ENCODE measurements around the gene CXorf58. TPM values are rescaled to one million over a fixed set of nuclear protein-coding genes. Genes with fewer than 3 reads are reported as not detected.

CXorf58 gene
- total and polyA plus RNA-seq, 9 of the 15 experiments (the other 6 are each of a cell fraction or from before 2014, with no cell fraction given) = 0.10 to 0.27 (median 0.16) TPM; not detected in 3

- Histone ChIP-seq H3K4me2 (ENCODE audit: insufficient read depth, low read length) (no peak overlapping the region), H3K4me1 (replicated peaks in 1 of 2; ENCODE audit: control insufficient read depth in 2 of 2, insufficient read depth in 2 of 2, low read length in 2 of 2) (peaks cover 0 to 1% of the 10 kb centered on the region in 2 experiments; a peak in 2 of 5 replicates)
- 6% methylated on average over 1 of the region's 1 CpG for WGBS (ENCODE audit: insufficient coverage, low coverage, missing lambda C conversion rate)
Observed at GRCh38 chrX:23944234-23944633, 36.4 kb downstream of the CXorf58 start.

More at GRCh38 chrX:23944234-23944633, 36.4 kb downstream of the CXorf58 start:
- Histone ChIP-seq H3K79me2 (ENCODE audit: control insufficient read depth, insufficient read depth, low read length) (no peaks in the 10 kb centered on the region), H3K27ac (ENCODE audit: extremely low read depth, low read depth, low read length) (no peak overlapping the region), H3K27me3 (ENCODE audit: control insufficient read depth in 2 of 2, insufficient read depth in 2 of 2, low read length in 2 of 2) (no peaks in the 10 kb centered on the region), H3K36me3 (ENCODE audit: control insufficient read depth, insufficient read depth, low read length) (no peaks in the 10 kb centered on the region), H2AFZ (ENCODE audit: low read depth, low read length) (no peak overlapping the region), H3K9me1 (ENCODE audit: control insufficient read depth, insufficient read depth, low read length) (no peaks in the 10 kb centered on the region), H3K9me3 (replicated peaks; ENCODE audit: control insufficient read depth, insufficient read depth, low read depth, low read length) (no peaks in the 10 kb centered on the region), H3K9ac (ENCODE audit: insufficient read depth in 1 of 2, low read depth in 2 of 2, low read length in 2 of 2) (no peak overlapping the region), H4K20me1 (replicated peaks; ENCODE audit: control insufficient read depth, insufficient read depth, low read length) (no peaks in the 10 kb centered on the region), H3K4me3 (no peak overlapping the region)
- no peak for DNase-seq (ENCODE audit: extremely low read depth in 1 of 4, low spot score in 3 of 4)
- CTCF ChIA-PET (ENCODE audit: low intra/inter-chr PET ratio) = no interaction called here
- FAIRE-seq = no peak
- intact Hi-C loops (cut with micrococcal nuclease) (no loop called here), in situ Hi-C loops (cut with MboI) (no loop called here)
- no peak for ATAC-seq
- POLR2A ChIA-PET = interaction anchor here (0.6 kb wide), 1 partner anchor 932 kb away, joined by 3 read pairs; no protein-coding TSS in a partner anchor
- no TSS peak for BruUV-seq (replicated peaks)
- no peak for TF ChIP-seq USF2 (CRISPR knock-in tag; IDR thresholded peaks at IDR 0.05)
- TF ChIP-seq ZNF586 (CRISPR knock-in tag; conservative IDR thresholded peaks at IDR 0.05) = no peak
- no peak for TF ChIP-seq RNF219 (CRISPR knock-in tag; IDR thresholded peaks at IDR 0.05)
- no peak for TF ChIP-seq SMAD4 (CRISPR knock-in tag; conservative IDR thresholded peaks at IDR 0.05)
- no peak for TF ChIP-seq SMAD1 (IDR thresholded peaks at IDR 0.05; ENCODE audit: low read depth, low read length, partially characterized antibody)
- no peak for TF ChIP-seq HMBOX1 (IDR thresholded peaks at IDR 0.05)
- TF ChIP-seq MITF (IDR thresholded peaks at IDR 0.05) = no peak
- no peak for TF ChIP-seq L3MBTL2 (IDR thresholded peaks at IDR 0.05)
- TF ChIP-seq ATF1 (CRISPR knock-in tag; IDR thresholded peaks at IDR 0.05) = no peak
- TF ChIP-seq ATF1 (tag; IDR thresholded peaks at IDR 0.05) = no peak
- TF ChIP-seq ZNF197 (CRISPR knock-in tag; IDR thresholded peaks at IDR 0.05; ENCODE audit: low read depth) = no peak
- no peak for TF ChIP-seq TAF7 (tag; IDR thresholded peaks at IDR 0.05)
- no peak for TF ChIP-seq SNIP1 (IDR thresholded peaks at IDR 0.05; ENCODE audit: low read depth)
- TF ChIP-seq RBBP5 (IDR thresholded peaks at IDR 0.05; ENCODE audit: borderline replicate concordance, insufficient read depth, low read length, poor library complexity, severe bottlenecking) = no peak
- TF ChIP-seq NFXL1 (CRISPR knock-in tag; IDR thresholded peaks at IDR 0.05) = no peak
- TF ChIP-seq NFRKB (IDR thresholded peaks at IDR 0.05; ENCODE audit: low read depth) = no peak
- no peak for TF ChIP-seq PYGO2 (tag; IDR thresholded peaks at IDR 0.05)
- TF ChIP-seq SLC30A9 (CRISPR knock-in tag; IDR thresholded peaks at IDR 0.05) = no peak
- no peak for TF ChIP-seq CTBP1 (IDR thresholded peaks at IDR 0.05; ENCODE audit: borderline replicate concordance)
- no peak for TF ChIP-seq HNRNPLL (IDR thresholded peaks at IDR 0.05; ENCODE audit: low read depth, low read length, poor library complexity, severe bottlenecking)
